H1 (cell line): ENCODE results near the gene PAPOLA. TPM values are rescaled to one million over a fixed set of nuclear protein-coding genes. Genes with fewer than 3 reads are reported as not detected.

Source experiments
- CTCF ChIA-PET: fragments of 300-600 bp; sonication (Branson Sonifier 250); formaldehyde crosslinking; loops from one replicate; lab custom pipeline; 2021; ENCODE audit not compliant: partially characterized antibody; lab: Charles Lee
- POLR2A ChIA-PET: fragments of 300-600 bp; sonication (Branson Sonifier 250); formaldehyde crosslinking; loops from one replicate; lab custom pipeline; 2021; ENCODE audit warnings: inconsistent platforms; ENCODE audit not compliant: partially characterized antibody; lab: Charles Lee
- DNase-seq, 2 experiments: peaks; one replicate each; pipeline versions ENCODE4 v3.0.0 to v3.0.0-alpha.2; 2010 to 2022; ENCODE audit warnings: low spot score in 2 of 2, low read depth in 1 of 2, mixed read lengths in 1 of 2
- FAIRE-seq: peaks from 2 replicates; lab custom pipeline; 2011; peaks lifted over from hg19 to GRCh38; lab: Jason Lieb, UNC
- H2AFZ ChIP-seq: 2 replicates; pipeline ENCODE4 v1.8.1; 2012; ENCODE audit warnings: low read length, inconsistent platforms
- H2AK5ac ChIP-seq: 2 replicates; pipeline ENCODE4 v1.6.1; 2013; ENCODE audit warnings: low read depth, low read length
- H2BK120ac ChIP-seq: replicated peaks from 2 replicates; pipeline ENCODE3; 2013; ENCODE audit warnings: low read depth, low read length, inconsistent platforms
- H2BK12ac ChIP-seq: 2 replicates; pipeline ENCODE4 v1.6.1; 2013; ENCODE audit warnings: low read depth, low read length
- H2BK15ac ChIP-seq: 2 replicates; pipeline ENCODE4 v1.6.1; 2013; ENCODE audit warnings: low read length
- H2BK20ac ChIP-seq: 2 replicates; pipeline ENCODE4 v1.6.1; 2013; ENCODE audit warnings: low read length
- H2BK5ac ChIP-seq: 2 replicates; pipeline ENCODE4 v1.6.1; 2013; ENCODE audit warnings: low read depth, low read length
- H3K14ac ChIP-seq: 2 replicates; pipeline ENCODE4 v1.6.1; 2013; ENCODE audit warnings: inconsistent platforms; ENCODE audit not compliant: insufficient read length
- H3K18ac ChIP-seq: 2 replicates; pipeline ENCODE4 v1.6.1; 2013; ENCODE audit warnings: low read length; ENCODE audit errors: extremely low read depth
- H3K23ac ChIP-seq: 2 replicates; pipeline ENCODE4 v1.6.1; 2013; ENCODE audit warnings: inconsistent platforms; ENCODE audit not compliant: insufficient read length
- H3K23me2 ChIP-seq: 2 replicates; pipeline ENCODE4 v1.6.1; 2013; ENCODE audit warnings: low read depth, low read length
- H3K27ac ChIP-seq: 2 replicates; pipeline ENCODE4 v1.6.1; 2011; ENCODE audit warnings: low read depth, low read length, inconsistent platforms
- H3K27me3 ChIP-seq, 4 experiments: replicated peaks in 1 of 4; 1 replicate in 1 of 4; 2 replicates in 3 of 4; pipeline versions ENCODE4 v1.6.1 to v1.8.1; 2011 to 2013; ENCODE audit warnings: low read length in 3 of 4, mild to moderate bottlenecking in 3 of 4, inconsistent platforms in 2 of 4, mixed read lengths in 2 of 4, moderate library complexity in 1 of 4; ENCODE audit not compliant: control insufficient read depth in 3 of 4, insufficient read depth in 3 of 4; ENCODE audit errors: extremely low read depth in 1 of 4
- H3K36me3 ChIP-seq, 4 experiments: 2 replicates each; pipeline versions ENCODE4 v1.6.1 to v1.8.1; 2011 to 2013; ENCODE audit warnings: mild to moderate bottlenecking in 4 of 4, low read length in 3 of 4, moderate library complexity in 2 of 4, control low read depth in 1 of 4, inconsistent platforms in 1 of 4; ENCODE audit not compliant: insufficient read depth in 4 of 4, control insufficient read depth in 2 of 4
- H3K4ac ChIP-seq: replicated peaks from 2 replicates; pipeline ENCODE3; 2013; ENCODE audit warnings: low read length, low read depth, mixed read lengths, inconsistent platforms; ENCODE audit not compliant: insufficient read length
- H3K4me1 ChIP-seq, 4 experiments: replicated peaks in 1 of 4; 1 replicate in 1 of 4; 2 replicates in 3 of 4; pipeline versions ENCODE4 v1.6.1 to v1.8.1; 2011 to 2013; ENCODE audit warnings: low read length in 3 of 4, inconsistent platforms in 2 of 4, mixed read lengths in 1 of 4; ENCODE audit not compliant: insufficient read depth in 4 of 4, control insufficient read depth in 3 of 4
- H3K4me2 ChIP-seq, 2 experiments: 2 replicates each; pipeline versions ENCODE4 v1.6.1 to v1.8.1; 2011 to 2013; ENCODE audit warnings: low read depth in 2 of 2, low read length in 2 of 2, control low read depth in 1 of 2, inconsistent platforms in 1 of 2, mild to moderate bottlenecking in 1 of 2; ENCODE audit not compliant: insufficient read depth in 1 of 2
- H3K4me3 ChIP-seq, 4 experiments: fragments of 200-600, 300-600 bp in 1 of 4; sonication (generic), shearing (Covaris generic), sonication (Bioruptor Twin) in 1 of 4; 2 replicates each; pipeline versions ENCODE4 v1.5.1 to v1.8.1; 2011 to 2016; ENCODE audit warnings: low read length in 4 of 4, low read depth in 3 of 4, control low read depth in 2 of 4, inconsistent platforms in 2 of 4, mild to moderate bottlenecking in 2 of 4, mixed read lengths in 1 of 4, moderate library complexity in 1 of 4; ENCODE audit not compliant: insufficient read depth in 2 of 4; ENCODE audit errors: extremely low read depth in 1 of 4
- H3K56ac ChIP-seq: replicated peaks from 2 replicates; pipeline ENCODE3; 2013; ENCODE audit warnings: low read depth, mild to moderate bottlenecking, mixed read lengths, low read length, inconsistent platforms; ENCODE audit not compliant: insufficient read length
- H3K79me1 ChIP-seq: 2 replicates; pipeline ENCODE4 v1.6.1; 2013; ENCODE audit warnings: low read depth, low read length, control low read depth
- H3K79me2 ChIP-seq, 2 experiments: 2 replicates each; pipeline versions ENCODE4 v1.6.1 to v1.8.1; 2012 to 2013; ENCODE audit warnings: low read length in 2 of 2, mild to moderate bottlenecking in 2 of 2, inconsistent platforms in 1 of 2; ENCODE audit not compliant: insufficient read depth in 2 of 2, control insufficient read depth in 1 of 2
- H3K9ac ChIP-seq, 4 experiments: replicated peaks in 1 of 4; 1 replicate in 1 of 4; 2 replicates in 3 of 4; pipeline versions ENCODE4 v1.6.1 to v1.8.1; 2011 to 2013; ENCODE audit warnings: low read depth in 3 of 4, low read length in 3 of 4, control low read depth in 2 of 4, mild to moderate bottlenecking in 2 of 4, moderate library complexity in 2 of 4, inconsistent platforms in 1 of 4; ENCODE audit errors: extremely low read depth in 1 of 4
- H3K9me3 ChIP-seq, 2 experiments: 2 replicates each; pipeline versions ENCODE4 v1.6.1 to v1.8.1; 2012 to 2013; ENCODE audit warnings: mild to moderate bottlenecking in 2 of 2, moderate library complexity in 2 of 2, control low read depth in 1 of 2, inconsistent platforms in 1 of 2, low read depth in 1 of 2, low read length in 1 of 2, mixed read lengths in 1 of 2; ENCODE audit not compliant: insufficient read depth in 2 of 2
- H4K20me1 ChIP-seq, 2 experiments: replicated peaks in 1 of 2; 2 replicates each; pipeline versions ENCODE3 to v1.8.1; 2011 to 2013; ENCODE audit warnings: inconsistent platforms in 2 of 2, low read length in 2 of 2, mild to moderate bottlenecking in 1 of 2; ENCODE audit not compliant: insufficient read depth in 2 of 2, control insufficient read depth in 1 of 2
- H4K5ac ChIP-seq: 2 replicates; pipeline ENCODE4 v1.6.1; 2013; ENCODE audit warnings: low read length, low read depth, mixed read lengths, inconsistent platforms; ENCODE audit not compliant: insufficient read length
- H4K8ac ChIP-seq: 2 replicates; pipeline ENCODE4 v1.8.0; 2013; ENCODE audit warnings: mild to moderate bottlenecking, moderate library complexity, low read length, inconsistent platforms; ENCODE audit not compliant: insufficient read depth; ENCODE audit errors: extremely low read depth
- H4K91ac ChIP-seq: replicated peaks from 2 replicates; pipeline ENCODE3; 2013; ENCODE audit warnings: low read length, mixed read lengths, inconsistent platforms; ENCODE audit not compliant: insufficient read length
- CHD2 ChIP-seq: IDR thresholded peaks from 2 replicates; pipeline ENCODE4 v1.6.1; 2012; ENCODE audit warnings: low read length, improper control_type of control experiment
- CTBP2 ChIP-seq: IDR thresholded peaks from 2 replicates; pipeline ENCODE4 v1.7.0; 2011; ENCODE audit warnings: borderline replicate concordance, mild to moderate bottlenecking, moderate library complexity, mixed read lengths, low read length; ENCODE audit not compliant: insufficient read depth, insufficient read length
- HDAC2 ChIP-seq, 2 experiments: fragments of 300-600 bp in 1 of 2; sonication (generic) in 1 of 2; IDR thresholded peaks; 2 replicates each; pipeline ENCODE4 v1.6.1; 2011 to 2012; ENCODE audit warnings: low read depth in 2 of 2, low read length in 2 of 2, mild to moderate bottlenecking in 2 of 2, moderate library complexity in 2 of 2, borderline replicate concordance in 1 of 2, inconsistent platforms in 1 of 2
- RXRA ChIP-seq: IDR thresholded peaks from 2 replicates; pipeline ENCODE4 v1.6.1; 2011; ENCODE audit warnings: low read depth, mild to moderate bottlenecking, low read length, moderate library complexity; ENCODE audit not compliant: insufficient read depth
- WGBS, 2 experiments: shearing (Covaris generic) in 1 of 2; methylation state at CpG; one replicate each; pipeline versions ENCODE4 v1.1.6 to v1.1.7; 2013 to 2015; ENCODE audit warnings: low lambda C conversion rate in 2 of 2, mixed read lengths in 2 of 2, inconsistent platforms in 1 of 2, low coverage in 1 of 2, missing lambda C conversion rate in 1 of 2; ENCODE audit not compliant: insufficient replicate concordance in 2 of 2, insufficient coverage in 1 of 2, insufficient read length in 1 of 2; ENCODE audit errors: extremely low coverage in 1 of 2, missing lambda C conversion rate in 1 of 2; 5-methylcytosine and 5-hydroxymethylcytosine counted together
- polyA plus RNA-seq, 7 experiments: library from polyadenylated mRNA; depleted of rRNA in 3 of 7; stranded (reverse) in 5 of 7; unstranded in 2 of 7; fragments of >200 nt in 5 of 7; fragments of 200-250 nt in 2 of 7; gene quantifications; 1 replicate in 5 of 7; 2 replicates in 1 of 7; 4 replicates in 1 of 7; pipeline versions ENCODE4 v1.2.1 to v1.2.3, GENCODE V29; 2011 to 2013; ENCODE audit warnings: missing spikeins in 2 of 7, mixed read lengths in 2 of 7
- total RNA-seq: library from RNA; stranded (reverse); fragmentation: NEBNext Ultra II Directional; extraction: Animal tissue kit (Norgen Biotek cat#: 25700); gene quantifications from 2 replicates; pipeline ENCODE4 v1.2.1, GENCODE V29; 2021

Gene PAPOLA
- total and polyA plus RNA-seq, 2 of the 8 experiments (the other 6 are each of a cell fraction or from before 2014, with no cell fraction given), result 163 to 239 TPM

DNA sequence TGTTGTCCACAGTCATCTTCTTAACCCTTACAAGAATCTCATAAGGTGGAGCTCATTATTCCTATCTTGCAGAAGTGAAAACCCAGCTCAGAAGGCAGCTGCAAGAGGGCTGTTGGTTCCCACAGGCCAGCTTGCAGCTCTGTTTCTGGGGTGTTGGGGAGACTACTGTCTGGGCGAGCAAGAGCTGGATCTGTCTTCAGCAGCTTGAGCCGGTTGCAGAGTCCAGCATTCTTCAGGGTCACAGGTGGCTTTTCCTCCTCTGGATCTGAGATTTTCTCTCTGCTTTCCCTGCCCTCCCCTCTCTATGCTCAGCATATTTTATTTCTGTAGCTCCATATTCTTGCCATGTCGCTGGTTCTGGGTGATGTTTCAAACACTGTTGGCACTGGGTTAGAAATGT is 87.4 kb downstream of the PAPOLA start:
- H2BK12ac ChIP-seq, result no peak overlapping the region
- no peak overlapping the region for H4K91ac ChIP-seq
- no peak overlapping the region for H3K14ac ChIP-seq
- no peaks in the 10 kb centered on the region for H4K20me1 ChIP-seq
- no peak for FAIRE-seq
- CTCF ChIA-PET, result interaction anchor here (0.8 to 10.6 kb wide), 15 partner anchors 9 to 491 kb away, joined by 3 to 87 read pairs (median 3); no protein-coding TSS in a partner anchor
- H3K79me1 ChIP-seq, result no peaks in the 10 kb centered on the region; the same call in 1 of the 2 replicates
- no peak for TF ChIP-seq HDAC2 (IDR thresholded peaks at IDR 0.05; ENCODE audit: borderline replicate concordance in 1 of 2, low read depth in 2 of 2, low read length in 2 of 2)
- TF ChIP-seq RXRA, result no peak
- no peak for TF ChIP-seq CHD2
- no peak for TF ChIP-seq CTBP2
- POLR2A ChIA-PET, result no interaction called here
- no peak overlapping the region for H4K5ac ChIP-seq
- no peaks in the 10 kb centered on the region for H3K36me3 ChIP-seq
- no peak overlapping the region for H3K23ac ChIP-seq
- no peak overlapping the region for H2BK120ac ChIP-seq
- DNase-seq, result no peak
- no peak overlapping the region for H2BK20ac ChIP-seq
- H3K23me2 ChIP-seq, result peaks cover 4% of the 10 kb centered on the region; the same call in 1 of the 2 replicates
- H2BK5ac ChIP-seq, result no peak overlapping the region
- H3K4me2 ChIP-seq, result no peak overlapping the region
- peaks cover 0 to 16% (median 7%) of the 10 kb centered on the region in 4 experiments; a peak in 6 of 7 replicates for H3K27me3 ChIP-seq
- H3K27ac ChIP-seq, result no peak overlapping the region
- H2AK5ac ChIP-seq, result no peak overlapping the region
- H3K79me2 ChIP-seq, result no peaks in the 10 kb centered on the region
- no peak overlapping the region; the same call in 1 of the 2 replicates for H3K18ac ChIP-seq
- WGBS, 2 experiments, result 83% methylated on average over 3 of the region's 3 CpGs; no CpG with 5 or more reads in 1 of the 2 experiments
- no peak overlapping the region for H4K8ac ChIP-seq
- H2AFZ ChIP-seq, result no peak overlapping the region
- H2BK15ac ChIP-seq, result no peak overlapping the region
- no peaks in the 10 kb centered on the region for H3K9me3 ChIP-seq
- H3K4me3 ChIP-seq, result no peak overlapping the region
- H3K9ac ChIP-seq, result no peak overlapping the region
- no peak overlapping the region for H3K56ac ChIP-seq
- H3K4me1 ChIP-seq, result peaks cover 0 to 9% (median under 1%) of the 10 kb centered on the region in 4 experiments; a peak in 4 of 7 replicates
- H3K4ac ChIP-seq, result no peak overlapping the region
